ENCODE data around the gene CCDC171.

DNA sequence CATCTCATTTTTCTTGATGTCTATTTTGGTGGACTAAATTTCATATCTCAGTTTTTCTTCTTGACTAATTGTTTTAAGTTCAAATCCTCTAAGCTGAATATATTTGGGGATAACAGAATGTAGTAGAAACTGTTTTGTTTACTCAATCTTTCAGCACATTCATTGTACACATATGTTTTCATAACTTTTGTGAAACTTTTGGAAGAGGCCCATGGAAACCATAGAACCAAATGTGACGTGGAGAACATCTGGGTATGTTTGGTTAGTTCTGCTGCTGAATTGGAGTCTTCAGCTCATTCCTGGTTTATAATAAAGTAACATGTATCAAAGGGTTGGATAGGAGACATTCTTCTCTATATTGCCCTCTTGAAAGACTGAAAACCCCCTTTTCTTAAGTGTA lies 88.4 kb downstream of the CCDC171 start:
- TF ChIP-seq CTCF (IDR thresholded peaks at IDR 0.05) (no peak), POLR2AphosphoS5 (IDR thresholded peaks at IDR 0.05; ENCODE audit: insufficient read depth in 1 of 2, low read depth in 1 of 2) (no peak), POLR2A (IDR thresholded peaks at IDR 0.05) (no peak)
